ENCODE data around the gene LDLRAD4. TPM values are rescaled to one million over a fixed set of nuclear protein-coding genes. Genes with fewer than 3 reads are reported as not detected.

LDLRAD4 gene
- 50.9 TPM for total RNA-seq

DNA sequence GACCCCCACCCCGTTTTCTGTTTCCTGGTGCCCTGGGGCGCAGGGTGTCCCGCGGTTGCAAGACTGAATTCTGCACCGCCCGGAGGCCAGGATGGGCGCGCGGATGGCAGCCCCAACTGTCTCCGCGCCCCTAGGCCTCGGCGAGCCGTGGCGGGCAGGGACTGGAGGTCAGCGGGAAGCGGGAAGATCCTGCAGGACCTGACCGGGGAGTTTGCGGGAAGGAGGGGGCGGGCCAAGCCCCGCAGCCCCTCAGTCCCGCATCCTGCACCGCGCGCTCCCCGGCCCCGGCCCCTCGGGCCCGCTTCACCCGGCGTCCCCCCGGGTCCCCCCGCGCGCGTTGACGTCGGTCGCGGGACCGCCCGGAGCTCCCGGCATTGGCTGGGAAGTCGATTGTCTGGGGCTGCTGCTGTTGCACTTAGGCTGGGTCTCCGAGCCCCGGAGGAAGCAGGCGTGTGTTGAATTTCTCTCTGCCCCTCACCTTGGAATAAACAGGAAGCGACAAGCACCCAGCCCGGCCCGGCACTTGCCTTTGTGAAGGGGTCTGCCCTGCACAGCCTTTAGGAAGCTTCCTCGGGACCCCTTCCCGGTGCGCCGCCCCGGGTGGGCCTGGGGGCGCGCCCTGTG lies at the start of gene LDLRAD4:
TSS of gene LDLRAD4 (plus strand) at position 393 of the 624 bp plus-strand sequence.
- peaks cover 31% of the 10 kb centered on the region for H3K27me3 ChIP-seq (ENCODE audit: insufficient read depth, low read length)
- no peaks in the 10 kb centered on the region for H3K9me3 ChIP-seq (ENCODE audit: low read depth, low read length)
- peaks cover 52% of the 10 kb centered on the region for H3K4me1 ChIP-seq (ENCODE audit: insufficient read depth, low read length)
- H3K4me3 ChIP-seq (ENCODE audit: low read length), result peak within 1 kb of the TSS; percentile 45

DNA sequence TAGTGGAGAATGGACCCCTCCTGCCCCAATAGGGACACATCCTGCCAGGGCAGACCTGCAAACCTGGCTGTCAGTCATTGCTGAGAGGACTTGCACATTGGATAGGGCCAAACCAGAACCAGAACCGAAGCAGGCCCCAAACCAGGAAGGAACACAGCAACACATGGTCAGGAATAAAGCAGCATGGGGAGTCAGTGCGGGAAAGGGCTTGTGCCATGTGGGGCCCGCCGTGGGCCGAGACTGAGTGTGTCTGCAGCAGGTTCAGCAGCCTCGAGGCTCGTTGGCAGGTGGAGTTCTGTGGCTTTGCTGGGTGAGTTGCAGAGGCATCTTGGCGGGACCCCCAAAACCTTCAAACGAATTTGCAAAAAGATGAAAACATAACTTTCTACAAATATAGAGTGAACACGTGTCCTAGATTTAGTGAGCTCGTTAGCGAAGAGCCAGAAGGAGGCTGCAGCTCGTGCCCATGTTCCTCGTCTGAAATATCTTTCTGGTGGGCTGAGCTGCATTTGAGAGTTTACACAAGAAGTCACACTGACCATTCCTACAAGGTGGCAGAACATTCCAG lies 44.9 kb upstream of the LDLRAD4 start:
- no peak overlapping the region for H3K4me3 ChIP-seq (ENCODE audit: low read length)
- no peaks in the 10 kb centered on the region for H3K9me3 ChIP-seq (ENCODE audit: low read depth, low read length)
- no peaks in the 10 kb centered on the region for H3K4me1 ChIP-seq (ENCODE audit: insufficient read depth, low read length)
- no peaks in the 10 kb centered on the region for H3K27me3 ChIP-seq (ENCODE audit: insufficient read depth, low read length)

- Histone ChIP-seq H3K4me1 (ENCODE audit: insufficient read depth, low read length) (no peaks in the 10 kb centered on the region), H3K27me3 (ENCODE audit: insufficient read depth, low read length) (no peaks in the 10 kb centered on the region), H3K9me3 (ENCODE audit: low read depth, low read length) (no peaks in the 10 kb centered on the region), H3K4me3 (ENCODE audit: low read length) (no peak overlapping the region)
Measured at GRCh38 chr18:13175266-13175665, 43.3 kb upstream of the LDLRAD4 start.

DNA sequence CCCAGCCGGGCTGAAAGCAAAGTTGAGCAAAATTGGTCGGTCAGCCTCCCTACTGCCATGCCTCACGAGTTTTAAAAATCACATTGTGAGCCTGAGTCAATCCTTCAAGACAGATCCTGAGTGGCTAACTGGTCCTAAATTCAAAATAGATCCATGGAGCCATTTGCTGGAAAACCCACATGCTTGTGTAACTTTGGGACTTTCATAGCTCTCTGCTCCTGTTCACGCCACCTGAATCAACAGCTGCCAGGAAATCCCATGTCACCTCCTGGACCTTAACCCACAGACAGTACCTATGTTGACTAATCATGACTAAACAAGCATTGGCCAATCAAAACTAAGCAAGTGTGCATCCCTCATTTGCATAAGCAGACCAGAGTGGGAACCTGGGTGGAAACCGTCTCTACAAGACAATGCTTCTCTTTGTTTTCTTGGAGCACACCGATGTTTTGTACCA lies 42.8 kb upstream of the LDLRAD4 start:
- no peaks in the 10 kb centered on the region for H3K9me3 ChIP-seq (ENCODE audit: low read depth, low read length)
- no peak overlapping the region for H3K4me3 ChIP-seq (ENCODE audit: low read length)
- H3K27me3 ChIP-seq (ENCODE audit: insufficient read depth, low read length), result no peaks in the 10 kb centered on the region
- H3K4me1 ChIP-seq (ENCODE audit: insufficient read depth, low read length), result no peaks in the 10 kb centered on the region

DNA sequence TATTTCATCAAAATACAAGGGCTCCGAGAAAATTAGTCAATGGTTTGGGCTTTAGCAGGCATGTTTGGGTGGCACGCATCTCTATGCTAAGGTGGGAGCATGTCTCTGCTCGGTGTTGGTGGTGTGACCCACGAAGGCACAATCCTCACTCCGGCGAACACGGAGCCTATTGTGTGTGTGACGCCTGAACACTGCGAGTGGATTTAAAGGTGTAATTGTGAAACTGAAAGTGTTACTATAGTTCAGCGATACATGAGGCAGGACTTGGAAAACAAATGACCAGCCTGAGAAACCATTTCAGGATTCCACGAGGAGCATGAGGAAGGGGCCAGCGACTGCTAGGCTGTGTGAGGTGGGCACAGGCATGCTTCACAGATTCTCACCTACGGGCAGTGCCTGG lies 41.7 kb upstream of the LDLRAD4 start:
- H3K9me3 ChIP-seq (ENCODE audit: low read depth, low read length), result no peaks in the 10 kb centered on the region
- H3K4me3 ChIP-seq (ENCODE audit: low read length), result no peak overlapping the region
- H3K4me1 ChIP-seq (ENCODE audit: insufficient read depth, low read length), result no peaks in the 10 kb centered on the region
- H3K27me3 ChIP-seq (ENCODE audit: insufficient read depth, low read length), result no peaks in the 10 kb centered on the region

GRCh38 chr18:13178197-13178596 lies 40.4 kb upstream of the LDLRAD4 start:
- no peaks in the 10 kb centered on the region for H3K9me3 ChIP-seq (ENCODE audit: low read depth, low read length)
- H3K4me3 ChIP-seq (ENCODE audit: low read length), result no peak overlapping the region
- H3K27me3 ChIP-seq (ENCODE audit: insufficient read depth, low read length), result no peaks in the 10 kb centered on the region
- H3K4me1 ChIP-seq (ENCODE audit: insufficient read depth, low read length), result no peaks in the 10 kb centered on the region

DNA sequence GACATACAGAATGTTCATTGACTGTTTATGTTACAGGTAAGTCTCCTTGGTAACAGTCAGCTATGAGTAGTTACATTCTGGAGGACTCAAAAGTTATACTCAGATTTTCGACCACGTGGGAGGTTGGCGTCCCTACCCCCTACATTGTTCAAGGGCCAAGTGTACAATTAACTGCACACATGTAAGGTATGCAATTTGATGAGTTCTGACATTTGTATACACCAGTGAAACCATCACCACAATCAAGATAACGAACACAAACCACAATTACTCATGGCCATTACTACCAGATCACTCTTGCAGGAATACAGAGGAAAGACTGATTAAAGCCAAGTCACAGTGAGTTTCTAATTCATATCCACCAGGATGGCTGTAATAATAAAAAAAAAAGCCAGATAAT lies 39.6 kb upstream of the LDLRAD4 start:
- H3K4me3 ChIP-seq (ENCODE audit: low read length), result no peak overlapping the region
- no peaks in the 10 kb centered on the region for H3K4me1 ChIP-seq (ENCODE audit: insufficient read depth, low read length)
- H3K27me3 ChIP-seq (ENCODE audit: insufficient read depth, low read length), result no peaks in the 10 kb centered on the region
- no peaks in the 10 kb centered on the region for H3K9me3 ChIP-seq (ENCODE audit: low read depth, low read length)

DNA sequence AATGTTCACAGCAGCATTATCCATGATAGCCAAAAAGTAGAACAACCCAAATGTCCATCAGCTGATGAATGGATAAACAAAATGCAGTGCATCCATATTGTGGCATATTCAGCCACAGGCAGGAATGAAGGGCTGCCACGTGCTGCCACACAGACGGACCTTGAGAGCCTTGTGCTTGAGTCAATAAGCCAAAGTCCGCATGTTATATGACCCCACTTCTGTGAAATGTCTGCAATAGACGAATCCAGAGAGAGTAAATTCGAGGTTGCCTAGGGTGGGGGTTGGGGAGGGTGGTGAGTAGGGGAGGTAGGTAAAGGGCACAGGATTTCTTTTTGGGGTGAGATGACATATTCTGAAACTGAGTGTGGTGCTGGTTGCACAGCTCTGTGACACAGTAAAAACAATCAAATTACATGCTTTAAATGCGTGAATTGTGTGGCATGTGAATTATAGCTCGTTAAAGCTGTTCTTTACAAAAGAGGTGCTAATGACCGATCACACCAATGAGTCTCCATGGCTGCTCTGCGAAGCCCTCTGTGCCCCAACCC lies 38.9 kb upstream of the LDLRAD4 start:
- Histone ChIP-seq H3K4me1 (ENCODE audit: insufficient read depth, low read length) (no peaks in the 10 kb centered on the region), H3K9me3 (ENCODE audit: low read depth, low read length) (no peaks in the 10 kb centered on the region), H3K4me3 (ENCODE audit: low read length) (no peak overlapping the region), H3K27me3 (ENCODE audit: insufficient read depth, low read length) (no peaks in the 10 kb centered on the region)

GRCh38 chr18:13180614-13181375 lies 37.8 kb upstream of the LDLRAD4 start:
- Histone ChIP-seq H3K4me3 (ENCODE audit: low read length) (no peak overlapping the region), H3K27me3 (ENCODE audit: insufficient read depth, low read length) (no peaks in the 10 kb centered on the region), H3K9me3 (ENCODE audit: low read depth, low read length) (no peaks in the 10 kb centered on the region), H3K4me1 (ENCODE audit: insufficient read depth, low read length) (no peaks in the 10 kb centered on the region)

GRCh38 chr18:13181765-13182164 lies 36.8 kb upstream of the LDLRAD4 start:
- no peaks in the 10 kb centered on the region for H3K9me3 ChIP-seq (ENCODE audit: low read depth, low read length)
- no peaks in the 10 kb centered on the region for H3K4me1 ChIP-seq (ENCODE audit: insufficient read depth, low read length)
- no peaks in the 10 kb centered on the region for H3K27me3 ChIP-seq (ENCODE audit: insufficient read depth, low read length)
- H3K4me3 ChIP-seq (ENCODE audit: low read length), result no peak overlapping the region

DNA sequence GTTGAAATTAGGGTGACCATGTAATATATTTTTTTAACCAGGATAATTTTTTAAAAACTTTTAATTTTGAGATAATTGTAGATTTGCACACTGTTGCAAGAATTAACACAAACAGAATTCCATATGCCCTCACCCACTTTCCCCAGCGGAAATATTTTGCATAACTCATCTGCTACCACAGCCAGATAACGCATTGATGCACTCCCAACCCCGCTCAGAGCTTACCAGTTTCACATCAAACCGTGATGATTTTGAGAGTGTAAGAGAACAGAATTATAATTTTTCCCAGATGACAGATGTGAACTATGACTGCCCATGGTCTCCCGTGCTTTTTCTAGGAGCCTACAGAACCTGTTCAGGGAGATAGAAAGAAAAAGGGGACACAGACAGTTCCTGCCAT lies 35.2 kb upstream of the LDLRAD4 start:
- Histone ChIP-seq H3K4me3 (ENCODE audit: low read length) (no peak overlapping the region), H3K4me1 (ENCODE audit: insufficient read depth, low read length) (no peaks in the 10 kb centered on the region), H3K9me3 (ENCODE audit: low read depth, low read length) (no peaks in the 10 kb centered on the region)

DNA sequence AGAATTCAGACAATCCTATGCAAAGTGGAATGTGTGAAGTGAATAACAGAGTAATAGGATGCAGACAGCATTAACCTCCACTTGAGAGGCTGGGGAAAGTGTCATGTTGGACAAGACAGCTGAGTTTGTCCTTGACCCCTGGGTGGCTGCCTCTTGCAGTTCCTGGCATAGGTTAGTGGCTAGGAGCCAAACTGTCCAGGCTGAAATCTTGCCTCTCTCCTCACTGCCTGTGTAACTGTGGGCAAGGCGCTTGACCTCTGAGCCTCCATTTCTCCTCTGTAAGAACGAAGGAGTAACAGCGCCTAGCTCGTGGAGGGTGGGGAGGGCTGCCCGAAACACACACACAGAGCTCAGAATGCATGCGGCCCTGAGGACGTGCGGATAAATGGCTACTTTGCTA lies 34.8 kb upstream of the LDLRAD4 start:
- no peaks in the 10 kb centered on the region for H3K4me1 ChIP-seq (ENCODE audit: insufficient read depth, low read length)
- no peaks in the 10 kb centered on the region for H3K27me3 ChIP-seq (ENCODE audit: insufficient read depth, low read length)
- no peak overlapping the region for H3K4me3 ChIP-seq (ENCODE audit: low read length)
- no peaks in the 10 kb centered on the region for H3K9me3 ChIP-seq (ENCODE audit: low read depth, low read length)

More for the DNA sequence above, 35.2 kb upstream of the LDLRAD4 start:
- H3K27me3 ChIP-seq (ENCODE audit: insufficient read depth, low read length), result no peaks in the 10 kb centered on the region

DNA sequence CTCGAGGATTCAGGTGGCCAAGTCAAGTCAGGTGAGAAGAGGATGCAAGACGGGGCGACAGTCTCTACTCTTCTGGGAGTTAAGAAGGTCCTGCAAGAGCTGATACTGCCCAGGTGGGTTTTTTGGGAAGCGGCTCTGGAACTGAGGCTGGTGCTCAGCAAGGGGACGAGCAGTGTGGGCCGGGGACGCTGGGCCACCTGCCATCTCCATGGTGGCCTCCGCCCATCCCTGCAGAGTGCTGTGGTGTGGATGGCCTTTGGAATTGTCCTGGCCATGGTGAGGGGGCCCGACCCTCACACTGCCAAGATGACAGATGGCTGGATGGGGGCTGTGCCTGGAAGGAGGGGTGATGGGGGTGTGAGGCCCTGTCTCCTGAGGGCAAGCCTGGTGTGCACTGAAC lies 34.2 kb upstream of the LDLRAD4 start:
- Histone ChIP-seq H3K4me3 (ENCODE audit: low read length) (no peak overlapping the region), H3K9me3 (ENCODE audit: low read depth, low read length) (no peaks in the 10 kb centered on the region), H3K27me3 (ENCODE audit: insufficient read depth, low read length) (no peaks in the 10 kb centered on the region), H3K4me1 (ENCODE audit: insufficient read depth, low read length) (no peaks in the 10 kb centered on the region)

- Histone ChIP-seq H3K27me3 (ENCODE audit: insufficient read depth, low read length) (no peaks in the 10 kb centered on the region), H3K4me1 (ENCODE audit: insufficient read depth, low read length) (no peaks in the 10 kb centered on the region), H3K9me3 (ENCODE audit: low read depth, low read length) (no peaks in the 10 kb centered on the region)
Measured at GRCh38 chr18:13185675-13186198, 32.8 kb upstream of the LDLRAD4 start.

GRCh38 chr18:13186687-13187086 lies 31.9 kb upstream of the LDLRAD4 start:
- Histone ChIP-seq H3K4me1 (ENCODE audit: insufficient read depth, low read length) (no peaks in the 10 kb centered on the region), H3K9me3 (ENCODE audit: low read depth, low read length) (no peaks in the 10 kb centered on the region), H3K4me3 (ENCODE audit: low read length) (no peak overlapping the region), H3K27me3 (ENCODE audit: insufficient read depth, low read length) (no peaks in the 10 kb centered on the region)

More at GRCh38 chr18:13185675-13186198, 32.8 kb upstream of the LDLRAD4 start:
- no peak overlapping the region for H3K4me3 ChIP-seq (ENCODE audit: low read length)

Data from mononuclear cell (primary cell).